ENCODE measurements around the gene FYN.

Gene FYN

GRCh38 chr6:111880181-111880888 is 7.1 kb upstream of the FYN start:
- DNase-seq: no peak

GRCh38 chr6:111875741-111876140 is 2.5 kb upstream of the FYN start:
- no peak for DNase-seq

GRCh38 chr6:111874025-111874415 is 768 bp upstream of the FYN start:
- peak; percentile 42 for DNase-seq

DNA sequence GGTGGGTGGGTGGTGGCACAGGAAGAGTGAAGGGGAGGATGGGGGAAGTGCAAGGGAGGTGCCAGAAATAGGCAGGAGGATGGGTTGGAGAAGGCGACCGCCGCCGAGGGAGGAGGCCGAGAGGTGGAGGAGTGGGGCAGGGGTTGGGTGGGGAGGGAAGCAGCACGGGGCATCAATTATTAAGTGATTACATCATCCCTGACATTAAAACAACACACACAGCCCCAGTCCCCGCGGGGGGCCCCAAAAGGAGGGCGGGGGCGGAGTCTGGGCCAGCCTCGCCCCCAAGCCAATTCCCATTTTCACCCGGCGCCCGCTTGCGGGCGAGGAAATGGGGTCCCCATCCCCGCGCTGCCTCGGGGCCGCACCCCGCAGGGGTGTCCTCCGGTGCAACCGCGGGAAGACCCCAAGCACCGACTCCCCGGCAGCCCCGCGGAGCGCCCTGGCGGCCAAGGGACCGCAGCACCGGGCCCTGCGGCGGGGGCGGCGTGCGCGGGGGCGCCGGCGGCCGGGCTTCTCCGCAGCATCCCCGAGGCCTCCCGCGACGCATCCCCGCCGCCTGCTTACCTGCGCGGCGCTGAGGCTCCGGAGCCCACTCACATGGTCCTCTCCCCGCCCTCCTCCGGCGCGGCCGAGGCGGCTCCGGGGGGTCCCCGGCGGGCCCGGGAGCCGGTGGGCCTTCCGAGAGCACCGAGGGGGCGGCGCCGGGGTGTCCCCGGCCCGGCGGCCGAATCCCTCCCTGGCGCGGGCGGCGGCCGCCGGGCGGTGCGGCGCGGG is 663 bp downstream of the FYN start:
- DNase-seq: peak; percentile 77

GRCh38 chr6:111871725-111872400 is 1.4 kb downstream of the FYN start:
- DNase-seq: peak; percentile 63

GRCh38 chr6:111871207-111871606 is 2.0 kb downstream of the FYN start:
- no peak for DNase-seq

GRCh38 chr6:111870742-111871064 is 2.5 kb downstream of the FYN start:
- DNase-seq: no peak

DNA sequence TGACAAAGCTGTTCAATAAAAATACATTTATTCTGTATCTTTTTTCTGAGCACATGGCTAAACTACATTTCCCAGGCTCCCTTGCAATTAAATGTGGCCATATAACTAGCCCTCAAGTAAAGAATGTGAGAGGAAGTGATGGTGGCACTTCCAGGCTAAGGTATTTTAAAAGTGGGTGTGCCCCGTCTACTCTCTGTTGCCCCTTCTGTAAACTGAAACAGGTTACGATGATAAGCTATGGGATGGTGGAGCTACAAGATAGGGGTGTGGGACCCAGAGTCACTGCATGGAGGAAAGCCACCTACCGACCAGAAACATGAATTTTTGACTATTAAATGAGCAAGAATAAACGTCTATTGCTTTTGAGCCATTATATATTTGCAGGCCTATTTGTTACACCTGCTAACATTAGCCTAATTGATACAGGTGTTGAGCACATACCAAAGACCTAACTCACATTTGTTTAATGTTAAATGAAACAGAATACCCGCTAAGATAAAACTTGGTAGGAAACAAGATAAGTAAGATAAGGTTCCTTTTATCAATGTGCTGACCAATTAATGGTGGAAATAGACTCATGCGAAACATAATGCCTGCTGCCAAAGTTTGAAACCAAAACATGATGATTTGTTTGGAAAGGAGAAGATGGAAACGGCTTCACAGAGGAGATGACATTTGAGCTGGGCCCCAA is 3.1 kb downstream of the FYN start:
- no peak for DNase-seq

- no peak for DNase-seq
Measured at GRCh38 chr6:111866857-111867256, 6.4 kb downstream of the FYN start.

DNA sequence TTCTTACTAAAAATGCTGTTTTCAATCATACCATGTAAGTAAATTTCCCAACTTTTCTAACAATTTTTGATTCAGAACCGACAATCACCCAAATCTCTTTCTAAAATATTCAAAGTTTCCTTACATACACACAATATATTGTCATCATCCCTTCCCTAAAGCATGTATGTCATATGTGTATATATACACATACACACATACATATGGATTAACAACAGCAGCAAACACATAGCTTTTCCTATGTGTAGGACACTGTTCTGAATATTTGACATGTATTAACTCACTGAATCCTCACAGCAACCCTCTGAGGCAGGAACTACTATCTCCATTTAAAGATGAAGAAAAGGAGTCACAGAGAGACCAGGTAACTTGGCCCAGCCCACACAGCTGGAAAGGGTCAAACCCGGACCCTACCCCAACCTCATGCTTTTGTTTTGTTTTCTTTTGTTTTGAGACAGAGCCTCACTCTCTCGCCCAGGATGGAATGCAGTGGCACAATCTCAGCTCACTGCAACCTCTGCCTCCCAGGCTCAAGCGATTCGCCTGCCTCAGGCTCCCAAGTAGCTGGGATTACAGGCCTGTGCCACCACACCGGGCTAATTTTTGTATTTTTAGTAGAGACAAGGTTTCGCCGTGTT is 7.2 kb downstream of the FYN start:
- no peak for DNase-seq

DNA sequence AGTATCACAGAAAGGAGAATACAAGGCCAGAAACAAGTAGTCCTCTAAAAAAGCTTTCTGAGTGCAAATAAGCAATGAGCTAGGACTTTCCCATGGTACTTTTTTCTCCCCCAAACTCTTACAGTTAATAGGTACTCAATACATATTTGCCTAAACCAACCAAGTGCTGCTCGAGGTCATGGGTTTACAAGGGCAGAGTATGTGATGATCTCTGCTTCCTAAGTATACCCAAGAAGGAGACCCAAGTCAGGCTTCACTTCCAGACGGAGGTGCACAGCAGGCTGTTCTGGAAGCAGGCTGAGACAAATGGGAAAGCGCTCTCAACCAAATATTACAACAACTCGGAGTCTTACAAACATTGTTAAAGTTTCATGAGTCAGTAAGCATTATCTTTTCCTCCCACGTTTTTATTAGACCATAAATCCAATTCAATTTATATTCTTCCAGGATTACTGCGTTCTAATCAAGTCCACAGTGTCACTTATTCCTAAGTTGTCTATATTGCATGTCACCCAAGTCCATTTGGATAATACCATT is 8.1 kb downstream of the FYN start:
- no peak for DNase-seq

DNA sequence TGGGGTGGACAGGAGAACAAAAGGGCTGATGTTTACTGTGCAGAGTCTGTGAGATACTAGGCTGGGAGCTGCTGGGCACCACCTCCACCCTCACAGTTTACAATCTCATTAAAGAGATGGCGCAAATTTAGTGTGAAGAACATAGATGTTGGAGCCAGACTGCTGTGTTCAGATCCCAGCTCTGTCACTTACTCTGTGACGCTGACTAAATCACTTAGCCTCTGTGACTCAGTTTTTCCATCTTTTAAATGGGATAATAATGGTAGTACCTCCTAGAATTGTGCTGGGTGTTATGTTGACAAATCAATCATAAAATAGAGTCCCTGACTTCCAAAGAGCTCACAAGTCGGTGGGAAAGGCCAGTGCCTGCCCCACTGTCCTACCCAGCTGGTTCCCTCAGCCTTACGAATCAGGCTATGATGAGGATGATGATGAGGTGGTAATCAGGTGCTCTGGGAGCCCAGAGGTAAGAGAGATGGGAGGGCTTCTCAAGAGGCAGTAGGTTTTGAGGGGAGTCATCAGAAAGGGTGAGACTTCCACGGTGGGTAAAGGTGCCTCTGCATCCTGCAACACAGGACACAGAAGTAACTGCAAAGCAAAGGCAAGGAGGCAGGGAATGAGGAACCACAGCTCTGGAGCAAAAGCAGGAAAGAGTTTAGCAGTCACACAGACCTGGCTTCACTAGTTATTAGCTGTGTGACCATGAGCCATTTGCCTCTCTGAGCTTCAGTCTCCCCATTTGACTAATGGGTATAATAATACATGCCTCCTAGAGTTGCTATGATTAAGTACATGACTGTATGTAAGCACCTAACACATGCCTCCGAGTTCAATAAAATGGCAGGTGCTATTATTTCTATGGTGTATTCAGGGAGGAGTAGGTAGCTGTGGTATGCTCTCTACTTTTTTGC is 8.9 kb downstream of the FYN start:
- no peak for DNase-seq

DNA sequence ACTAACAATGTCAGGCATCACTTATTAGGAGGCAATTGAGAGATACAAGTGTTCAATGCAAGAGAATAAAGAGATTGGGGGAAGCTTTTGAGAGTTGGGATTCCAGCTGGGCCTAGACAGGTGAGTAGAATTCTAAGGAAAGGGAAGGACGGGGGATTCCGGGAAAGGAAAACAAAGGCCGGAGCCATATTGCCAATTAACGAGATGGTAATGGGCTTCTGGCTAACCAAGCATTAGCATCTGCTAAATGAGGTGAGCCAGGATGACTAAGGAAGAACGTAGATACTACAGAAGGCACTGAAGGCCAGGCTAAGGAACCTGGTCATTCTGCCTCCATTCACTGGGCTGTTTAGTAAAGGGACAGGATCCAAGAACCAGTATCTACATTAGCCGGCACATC is 10.5 kb downstream of the FYN start:
- no peak for DNase-seq

GRCh38 chr6:111862314-111862713 is 10.9 kb downstream of the FYN start:
- DNase-seq: no peak

DNA sequence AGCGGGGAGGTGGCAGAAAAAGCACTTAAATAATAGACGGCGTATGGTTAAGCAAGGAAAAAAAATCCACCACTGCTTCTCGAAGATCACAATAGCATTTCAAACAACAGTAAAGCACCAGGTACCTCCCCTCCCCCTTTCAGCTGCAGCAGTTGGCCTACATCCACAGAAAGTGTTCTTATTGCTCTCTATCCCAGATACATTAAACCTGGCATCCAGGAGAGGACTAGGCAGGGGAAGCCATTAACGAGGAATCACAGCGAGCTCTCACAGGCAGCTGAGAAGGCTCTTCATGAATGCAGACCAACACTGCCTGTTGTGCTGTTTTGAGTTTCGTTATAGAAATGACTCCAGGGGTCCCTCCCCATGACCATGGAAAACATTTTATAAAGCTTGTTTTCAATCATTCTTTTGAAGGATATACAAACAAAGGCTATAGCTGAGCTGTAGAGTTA is 11.8 kb downstream of the FYN start:
- no peak for DNase-seq

DNA sequence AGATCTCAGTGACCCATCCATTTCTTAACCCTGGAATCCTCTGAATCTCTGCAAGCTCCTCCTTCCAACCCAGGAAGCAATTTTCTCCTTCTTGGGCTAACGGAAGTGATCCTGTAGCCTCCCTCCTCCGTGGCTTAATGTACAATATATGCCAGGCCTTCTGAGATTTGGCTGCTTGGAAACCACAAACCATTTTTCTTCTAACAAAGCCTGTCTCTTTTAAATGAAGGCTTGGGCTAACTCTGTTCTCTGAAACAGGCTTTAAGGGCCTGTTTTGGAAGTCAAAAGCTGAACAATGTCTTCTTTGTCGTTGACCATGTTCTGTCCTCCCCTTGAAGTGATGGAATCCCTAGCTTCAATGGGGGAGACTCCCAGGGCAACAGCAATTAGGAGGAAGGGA is 14.9 kb downstream of the FYN start:
- no peak for DNase-seq

DNA sequence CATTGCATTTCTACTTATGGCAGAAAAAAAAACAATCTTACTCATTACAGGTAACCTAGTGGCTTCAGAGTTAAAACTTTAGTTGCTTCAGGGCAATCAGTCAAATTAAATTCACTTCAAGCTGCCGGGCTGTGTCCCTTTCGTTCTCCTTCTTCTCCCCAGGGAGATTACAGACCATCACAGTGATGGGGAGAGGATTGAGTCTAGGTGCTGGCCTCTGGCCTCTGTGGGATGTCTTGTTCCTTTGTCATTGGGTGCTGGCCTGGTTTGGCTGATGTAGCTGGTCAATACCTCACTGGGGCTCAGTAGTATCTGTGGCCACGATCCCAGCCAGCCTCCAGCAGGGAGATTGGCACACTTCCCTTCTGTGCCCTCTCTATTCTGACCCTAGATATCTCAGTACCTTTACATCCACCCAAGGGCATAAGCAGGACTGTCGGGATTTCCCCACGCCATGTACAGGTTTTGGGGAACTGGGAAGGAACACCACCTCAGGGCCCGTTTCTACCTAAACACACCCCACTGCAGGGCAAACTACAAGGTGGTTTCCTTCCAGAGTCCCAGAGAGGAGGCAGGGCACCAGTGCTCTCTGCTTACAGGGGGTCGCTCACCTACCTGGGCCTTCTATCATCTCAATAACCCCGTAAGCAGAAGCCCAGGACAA is 15.4 kb downstream of the FYN start:
- DNase-seq: no peak

DNA sequence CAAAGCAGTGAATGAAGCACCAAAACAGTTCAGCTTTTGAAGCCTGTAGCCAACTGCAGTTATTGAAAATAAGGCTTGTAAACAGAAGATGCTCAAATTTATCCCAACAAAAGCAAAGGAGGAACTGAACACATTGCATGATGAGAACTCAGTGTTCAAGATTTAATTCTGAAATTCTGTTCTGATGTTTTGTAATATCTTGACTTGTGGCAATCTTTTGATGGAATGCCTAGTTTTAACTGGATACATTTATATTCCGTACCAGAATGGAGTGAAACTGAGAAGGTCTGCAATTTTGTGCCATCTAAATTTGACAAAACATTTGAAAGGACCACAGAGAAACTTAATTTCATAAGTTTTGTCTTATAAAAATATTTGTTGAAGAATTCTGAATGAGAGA is 17.5 kb downstream of the FYN start:
- DNase-seq: no peak

- DNase-seq: no peak
Measured at GRCh38 chr6:111854683-111855082, 18.6 kb downstream of the FYN start.

DNA sequence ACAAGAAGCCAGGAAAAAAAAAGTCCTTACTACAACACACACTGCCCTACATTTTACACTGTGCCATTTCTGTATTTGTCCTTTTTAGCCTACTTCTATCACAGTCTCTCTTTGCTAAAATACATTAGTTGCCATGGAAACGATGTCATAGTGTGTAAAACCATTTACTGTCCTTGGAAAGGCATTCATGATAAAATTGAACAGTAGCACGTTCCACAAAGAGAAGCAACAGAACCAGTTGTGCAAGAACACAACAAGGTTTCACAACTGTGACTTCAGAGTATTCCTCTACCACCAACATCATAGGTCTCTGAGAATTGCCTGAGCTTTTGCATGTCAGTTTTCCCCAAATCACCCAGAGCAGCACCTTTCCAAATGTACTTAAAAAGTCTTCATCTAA is 20.5 kb downstream of the FYN start:
- DNase-seq: no peak

Measured in right hindlimb (tissue), 1 donor.